Activated T-helper 1 cell treated with anti-CD3 and anti-CD28 coated beads, Interleukin-12 subunit alpha, Interleukin-12 subunit beta, Interleukin-2, Interleukin-4 antibody, amounts not matched to agents 30 ng/mL and 10 ng/mL and 1 ng/mL, durations not matched to agents 14 hours and 24 hours and 36 hours (primary cell): ENCODE measurements around the gene CCDC30. TPM values are rescaled to one million over a fixed set of nuclear protein-coding genes. Genes with fewer than 3 reads are reported as not detected.
"Not testable (repeated sequence)": the region's sequence is repeated elsewhere in the genome, so short reads cannot be mapped to it uniquely, and the experiment has no call there.

Source experiments
- DNase-seq: peaks from one replicate; pipeline ENCODE4 v3.0.0; 2021; ENCODE audit warnings: low spot score
- H3K27ac Mint-ChIP-seq: one replicate; pipeline ENCODE4 v1.8.0; 2021; ENCODE audit warnings: mild to moderate bottlenecking, mixed read lengths
- H3K27me3 Mint-ChIP-seq: one replicate; pipeline ENCODE4 v1.8.0; 2022; ENCODE audit warnings: mild to moderate bottlenecking, moderate library complexity, mixed read lengths; ENCODE audit not compliant: insufficient read depth
- H3K36me3 Mint-ChIP-seq: one replicate; pipeline ENCODE4 v1.8.0; 2021; ENCODE audit warnings: low read depth, mixed read lengths
- H3K4me1 Mint-ChIP-seq: one replicate; pipeline ENCODE4 v1.8.0; 2021; ENCODE audit warnings: low read depth, mixed read lengths
- H3K4me3 Mint-ChIP-seq: one replicate; pipeline ENCODE4 v1.8.0; 2021; ENCODE audit warnings: mild to moderate bottlenecking, moderate library complexity, mixed read lengths
- H3K9me3 Mint-ChIP-seq: one replicate; pipeline ENCODE4 v1.8.0; 2021; ENCODE audit warnings: mixed read lengths
- intact Hi-C: fragments of 100-400 bp; cut with micrococcal nuclease; formaldehyde crosslinking; loops from one replicate; pipeline ENCODE4 v1.15.1; 2024
- total RNA-seq: library from RNA; stranded (reverse); gene quantifications from 2 replicates; pipeline ENCODE4 v1.2.3, GENCODE V29; 2022

Gene CCDC30
- total RNA-seq, 1 donor from 2014 or later: 1.0 TPM

DNA sequence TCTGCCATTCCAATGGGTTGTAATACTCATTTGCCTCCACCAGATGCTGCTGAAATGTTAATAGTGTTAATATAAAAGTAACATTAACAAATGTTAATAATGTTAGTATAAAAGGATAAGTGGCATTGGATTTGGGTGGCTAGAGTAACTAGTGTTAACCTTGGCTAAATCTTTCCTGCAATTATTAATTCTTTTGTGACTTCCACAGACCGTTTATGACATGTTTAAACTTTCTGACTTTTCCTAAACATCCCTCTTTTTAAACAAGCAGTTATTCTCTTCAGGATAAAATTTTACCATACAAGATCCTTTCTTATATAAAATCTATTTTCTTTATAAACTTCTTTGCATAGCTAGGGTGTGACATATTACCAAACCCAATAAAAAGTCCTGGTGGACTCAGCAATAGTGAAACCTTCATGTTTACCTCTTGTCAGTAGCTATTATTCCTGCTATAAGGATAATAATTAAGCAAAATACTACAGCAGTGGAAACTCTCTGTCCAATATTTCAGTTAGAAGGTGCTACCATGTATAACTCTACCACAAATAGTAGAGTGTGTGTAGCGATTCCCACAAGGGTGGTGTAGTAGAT, 41.5 kb downstream of the CCDC30 start:
- Mint-ChIP-seq H3K9me3 (peaks cover 32% of the 10 kb centered on the region), H3K36me3 (no peaks in the 10 kb centered on the region), H3K27me3 (no peaks in the 10 kb centered on the region), H3K4me3 (no peak overlapping the region), H3K27ac (no peak overlapping the region), H3K4me1 (no peaks in the 10 kb centered on the region)
- intact Hi-C loops: no loop called here
- no peak for DNase-seq

- peaks cover 2% of the 10 kb centered on the region for H3K36me3 Mint-ChIP-seq
- no peak overlapping the region for H3K4me3 Mint-ChIP-seq
- H3K27me3 Mint-ChIP-seq: no peaks in the 10 kb centered on the region
- DNase-seq: no peak
- peaks cover 45% of the 10 kb centered on the region for H3K9me3 Mint-ChIP-seq
- intact Hi-C loops: no loop called here
- H3K27ac Mint-ChIP-seq: no peak overlapping the region
- no peaks in the 10 kb centered on the region for H3K4me1 Mint-ChIP-seq
These were observed 43.5 kb downstream of the CCDC30 start for GRCh38 chr1:42506576-42506975.

- intact Hi-C loops, H3K27ac Mint-ChIP-seq, H3K36me3 Mint-ChIP-seq, H3K27me3 Mint-ChIP-seq, H3K4me3 Mint-ChIP-seq, DNase-seq, H3K4me1 Mint-ChIP-seq: not testable (repeated sequence)
- peaks cover 34% of the 10 kb centered on the region for H3K9me3 Mint-ChIP-seq
These were observed 48.6 kb downstream of the CCDC30 start for GRCh38 chr1:42511581-42512155.

- H3K4me3 Mint-ChIP-seq: no peak overlapping the region
- no peaks in the 10 kb centered on the region for H3K4me1 Mint-ChIP-seq
- peaks cover 2% of the 10 kb centered on the region for H3K36me3 Mint-ChIP-seq
- H3K27me3 Mint-ChIP-seq: no peaks in the 10 kb centered on the region
- intact Hi-C loops: no loop called here
- DNase-seq: no peak
- H3K9me3 Mint-ChIP-seq: peaks cover 30% of the 10 kb centered on the region
- no peak overlapping the region for H3K27ac Mint-ChIP-seq
These were observed 55.8 kb downstream of the CCDC30 start for GRCh38 chr1:42518908-42519307.

DNA sequence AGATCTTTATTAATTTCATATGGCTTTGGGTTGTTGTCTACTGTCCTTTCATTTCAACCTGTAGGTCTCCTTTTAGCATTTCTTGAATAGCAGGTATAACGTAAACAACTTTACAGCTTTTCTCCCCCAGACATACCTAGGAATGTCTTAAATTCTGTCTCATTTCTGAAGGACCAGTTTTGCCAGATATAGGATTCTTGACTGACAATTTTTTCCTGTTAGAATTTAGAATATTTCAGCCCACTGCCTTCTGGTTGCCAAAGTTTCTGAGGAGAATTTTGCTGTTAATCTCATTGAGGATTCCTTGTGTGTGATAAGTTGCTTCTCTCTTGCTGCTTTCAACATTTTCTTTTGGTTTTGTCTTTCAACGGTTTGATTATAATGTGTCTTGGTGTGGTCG, 60.1 kb downstream of the CCDC30 start:
- peaks cover 8% of the 10 kb centered on the region for H3K27me3 Mint-ChIP-seq
- H3K4me3 Mint-ChIP-seq: no peak overlapping the region
- H3K4me1 Mint-ChIP-seq: peaks cover 11% of the 10 kb centered on the region
- H3K9me3 Mint-ChIP-seq: peaks cover 41% of the 10 kb centered on the region
- DNase-seq: no peak
- H3K36me3 Mint-ChIP-seq: peaks cover 3% of the 10 kb centered on the region
- intact Hi-C loops: no loop called here
- H3K27ac Mint-ChIP-seq: no peak overlapping the region

GRCh38 chr1:42524330-42524729, 61.2 kb downstream of the CCDC30 start:
- Mint-ChIP-seq H3K27ac (no peak overlapping the region), H3K9me3 (peaks cover 35% of the 10 kb centered on the region), H3K4me3 (no peak overlapping the region), H3K4me1 (peaks cover 16% of the 10 kb centered on the region), H3K27me3 (peaks cover 8% of the 10 kb centered on the region), H3K36me3 (peaks cover 6% of the 10 kb centered on the region)
- no peak for DNase-seq
- intact Hi-C loops: no loop called here

GRCh38 chr1:42529724-42530181, 66.7 kb downstream of the CCDC30 start:
- DNase-seq: no peak
- Mint-ChIP-seq H3K9me3 (peaks cover 8% of the 10 kb centered on the region), H3K27ac (peak overlapping the region; percentile 59), H3K4me1 (peaks cover 25% of the 10 kb centered on the region), H3K36me3 (peaks cover 9% of the 10 kb centered on the region), H3K27me3 (peaks cover 8% of the 10 kb centered on the region), H3K4me3 (peak overlapping the region; percentile 68)
- intact Hi-C loops: no loop called here

DNA sequence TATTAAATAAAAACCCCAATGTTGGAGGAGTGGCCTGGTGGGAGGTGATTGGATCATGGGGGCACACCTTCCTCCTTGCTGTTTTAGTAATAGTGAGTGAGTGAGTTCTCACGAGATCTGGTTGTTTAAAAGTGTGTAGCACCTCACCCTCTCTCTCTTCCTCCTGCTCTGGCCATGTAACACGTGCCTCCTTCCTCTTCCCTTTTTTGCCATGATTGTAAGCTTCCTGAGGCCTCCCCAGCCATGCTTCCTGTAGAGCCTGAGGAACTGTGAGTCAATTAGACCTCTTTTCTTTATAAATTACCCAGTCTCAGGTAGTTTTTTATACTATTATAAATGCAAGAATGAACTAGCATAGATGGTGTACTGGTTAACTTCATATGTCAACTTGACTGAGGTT, 68.0 kb downstream of the CCDC30 start:
- intact Hi-C loops: no loop called here
- Mint-ChIP-seq H3K27ac (no peak overlapping the region), H3K36me3 (peaks cover 9% of the 10 kb centered on the region), H3K27me3 (peaks cover 4% of the 10 kb centered on the region), H3K4me1 (peaks cover 25% of the 10 kb centered on the region), H3K4me3 (no peak overlapping the region), H3K9me3 (peaks cover 4% of the 10 kb centered on the region)
- DNase-seq: no peak

DNA sequence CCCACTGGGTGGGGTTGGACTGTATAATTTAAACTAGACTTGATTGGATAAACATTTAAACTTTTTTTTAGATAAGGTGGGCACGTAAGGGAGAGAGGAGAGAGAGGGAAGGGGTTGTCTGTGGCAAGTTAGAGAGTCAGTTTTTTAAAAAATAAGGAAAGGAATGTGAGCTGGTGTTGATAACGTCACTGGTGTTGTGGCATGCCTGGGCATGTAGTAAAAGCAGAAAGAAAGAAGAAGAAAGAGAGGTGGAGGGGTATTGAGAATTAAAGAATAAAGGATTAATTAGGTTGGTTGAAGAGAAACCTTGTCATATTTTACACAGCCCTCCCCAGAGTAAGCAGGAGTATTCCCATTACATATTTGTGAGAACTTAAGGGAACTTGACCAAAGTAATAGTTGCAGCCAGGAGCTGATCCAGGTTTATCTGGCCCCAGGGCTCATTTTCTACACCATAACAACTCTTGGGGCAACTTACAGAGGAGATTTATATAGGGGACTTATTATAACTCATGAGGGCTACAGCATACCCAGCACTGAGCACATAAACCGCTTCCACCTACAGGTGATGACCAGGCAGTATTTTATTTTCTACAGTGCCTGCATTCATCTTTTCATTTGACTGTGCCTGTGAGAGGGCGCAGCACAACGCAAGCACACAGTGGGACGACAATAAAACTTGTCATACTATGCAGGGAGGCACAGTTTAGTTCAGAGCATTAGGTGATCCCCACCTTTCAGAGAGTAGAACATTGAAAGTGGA, 70.2 kb downstream of the CCDC30 start:
- Mint-ChIP-seq H3K36me3 (peaks cover 7% of the 10 kb centered on the region), H3K27ac (no peak overlapping the region), H3K9me3 (peaks cover 2% of the 10 kb centered on the region), H3K4me3 (no peak overlapping the region), H3K27me3 (peaks cover 1% of the 10 kb centered on the region), H3K4me1 (peaks cover 12% of the 10 kb centered on the region)
- no peak for DNase-seq
- intact Hi-C loops: no loop called here

DNA sequence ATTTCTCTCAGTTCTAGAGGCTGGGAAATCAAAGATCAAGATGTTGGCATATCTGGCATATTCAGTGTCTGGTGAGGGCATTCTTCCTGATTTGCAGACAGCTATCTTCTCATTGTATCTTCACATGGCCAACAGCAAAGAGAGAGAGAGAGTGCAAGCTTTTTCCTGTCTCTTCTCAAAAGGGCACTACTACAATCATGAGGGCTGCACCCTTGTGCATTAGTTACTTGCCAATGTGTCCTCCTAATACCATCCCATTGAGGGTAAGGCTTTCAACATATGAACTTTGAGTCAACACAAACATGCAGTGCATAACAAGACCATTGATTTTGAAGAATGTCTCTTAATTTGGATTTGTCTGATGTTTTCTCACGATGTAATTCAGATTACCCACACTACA, 78.0 kb downstream of the CCDC30 start:
- Mint-ChIP-seq H3K27ac (no peak overlapping the region), H3K36me3 (peaks cover 2% of the 10 kb centered on the region), H3K4me1 (no peaks in the 10 kb centered on the region), H3K4me3 (no peak overlapping the region), H3K9me3 (no peaks in the 10 kb centered on the region), H3K27me3 (peaks cover 1% of the 10 kb centered on the region)
- DNase-seq: no peak
- intact Hi-C loops: no loop called here

GRCh38 chr1:42551180-42551579, 88.1 kb downstream of the CCDC30 start:
- no peaks in the 10 kb centered on the region for H3K36me3 Mint-ChIP-seq
- peaks cover 4% of the 10 kb centered on the region for H3K27me3 Mint-ChIP-seq
- intact Hi-C loops: no loop called here
- H3K9me3 Mint-ChIP-seq: no peaks in the 10 kb centered on the region
- no peak overlapping the region for H3K27ac Mint-ChIP-seq
- H3K4me1 Mint-ChIP-seq: no peaks in the 10 kb centered on the region
- no peak for DNase-seq
- no peak overlapping the region for H3K4me3 Mint-ChIP-seq

DNA sequence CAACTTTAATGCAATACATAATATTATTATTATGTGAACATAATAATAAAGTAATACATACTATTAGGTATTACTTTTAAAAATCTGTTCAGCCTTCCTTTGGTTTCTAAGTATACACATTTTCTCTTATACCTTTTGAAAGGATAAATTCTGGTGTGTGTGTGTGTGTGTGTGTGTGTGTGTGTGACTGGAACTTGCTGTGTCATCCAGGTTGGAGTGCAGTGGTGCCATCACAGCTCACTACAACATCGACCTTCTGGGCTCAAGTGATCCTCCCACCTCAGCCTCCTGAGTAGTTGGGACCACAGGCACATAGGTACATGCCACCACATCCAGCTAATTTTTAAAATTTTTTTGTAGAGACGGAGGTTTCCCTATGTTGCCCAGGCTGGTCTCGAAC, 88.5 kb downstream of the CCDC30 start:
- Mint-ChIP-seq H3K27me3 (peaks cover 5% of the 10 kb centered on the region), H3K27ac (no peak overlapping the region)
- intact Hi-C loops: no loop called here

GRCh38 chr1:42552636-42553035, 89.5 kb downstream of the CCDC30 start:
- H3K27ac Mint-ChIP-seq: no peak overlapping the region

More for the DNA sequence above, 88.5 kb downstream of the CCDC30 start:
- Mint-ChIP-seq H3K4me3 (no peak overlapping the region), H3K9me3 (no peaks in the 10 kb centered on the region), H3K36me3 (no peaks in the 10 kb centered on the region), H3K4me1 (no peaks in the 10 kb centered on the region)
- no peak for DNase-seq

More at GRCh38 chr1:42552636-42553035, 89.5 kb downstream of the CCDC30 start:
- peaks cover 6% of the 10 kb centered on the region for H3K27me3 Mint-ChIP-seq
- DNase-seq: no peak
- no peaks in the 10 kb centered on the region for H3K36me3 Mint-ChIP-seq
- intact Hi-C loops: no loop called here
- no peak overlapping the region for H3K4me3 Mint-ChIP-seq
- no peaks in the 10 kb centered on the region for H3K9me3 Mint-ChIP-seq
- H3K4me1 Mint-ChIP-seq: no peaks in the 10 kb centered on the region
